ENCODE measurements around the gene SYT6. TPM values are rescaled to one million over a fixed set of nuclear protein-coding genes. Genes with fewer than 3 reads are reported as not detected.

Gene SYT6
- total and polyA plus RNA-seq, 10 donors, result 0.14 TPM; not detected in 9

GRCh38 chr1:114103992-114104391, 49.7 kb downstream of the SYT6 start:
- WGBS, 5 donors, result 44 to 57% (median 55%) methylated on average over 2 of the region's 2 CpGs
- DNase-seq, result no peak
- no peaks in the 10 kb centered on the region for H3K9me3 ChIP-seq
- no peaks in the 10 kb centered on the region for H3K4me1 ChIP-seq
- H3K27me3 ChIP-seq (replicated peaks in 1 of 7), result peaks cover 0 to 6% (median 0%) of the 10 kb centered on the region in 7 donors
- intact Hi-C loops (cut with DNase I; ENCODE audit: low total_unique reads), result no loop called here
- TF ChIP-seq CTCF (IDR thresholded peaks at IDR 0.05 in 8 of 11, conservative IDR thresholded peaks at IDR 0.05 in 3 of 11) (no peak), POLR2A (IDR thresholded peaks at IDR 0.05) (no peak), POLR2AphosphoS5 (IDR thresholded peaks at IDR 0.05) (no peak)
- H3K4me3 ChIP-seq, result no peak overlapping the region
- no peak overlapping the region for H3K27ac ChIP-seq
- H3K36me3 ChIP-seq, result no peaks in the 10 kb centered on the region

- intact Hi-C loops (cut with DNase I; ENCODE audit: low total_unique reads), result no loop called here
- Histone ChIP-seq H3K9me3 (no peaks in the 10 kb centered on the region), H3K4me3 (no peak overlapping the region), H3K4me1 (no peaks in the 10 kb centered on the region), H3K27ac (no peak overlapping the region), H3K27me3 (replicated peaks in 1 of 7) (peaks cover 0 to 6% (median 0%) of the 10 kb centered on the region in 7 donors), H3K36me3 (no peaks in the 10 kb centered on the region)
- 57 to 72% (median 57%) methylated on average over 2 of the region's 2 CpGs for WGBS, 5 donors
- no peak for DNase-seq
- TF ChIP-seq POLR2A (IDR thresholded peaks at IDR 0.05), result no peak
- no peak for TF ChIP-seq POLR2AphosphoS5 (IDR thresholded peaks at IDR 0.05)
- TF ChIP-seq CTCF (IDR thresholded peaks at IDR 0.05 in 8 of 11, conservative IDR thresholded peaks at IDR 0.05 in 3 of 11), result no peak
These were observed 51.5 kb downstream of the SYT6 start for GRCh38 chr1:114102136-114102535.

- no peak overlapping the region for H3K4me3 ChIP-seq
- no peak for TF ChIP-seq POLR2AphosphoS5 (IDR thresholded peaks at IDR 0.05)
- TF ChIP-seq POLR2A (IDR thresholded peaks at IDR 0.05), result no peak
- no peak for TF ChIP-seq CTCF (IDR thresholded peaks at IDR 0.05 in 8 of 11, conservative IDR thresholded peaks at IDR 0.05 in 3 of 11)
- no peaks in the 10 kb centered on the region for H3K9me3 ChIP-seq
- intact Hi-C loops (cut with DNase I; ENCODE audit: low total_unique reads), result no loop called here
- H3K4me1 ChIP-seq, result no peaks in the 10 kb centered on the region
- H3K27me3 ChIP-seq (replicated peaks in 1 of 7), result peaks cover 0 to 6% (median 0%) of the 10 kb centered on the region in 7 donors
- no peak overlapping the region for H3K27ac ChIP-seq
- DNase-seq, result no peak
- 86 to 99% (median 97%) methylated on average over 6 of the region's 6 CpGs for WGBS, 5 donors
- no peaks in the 10 kb centered on the region for H3K36me3 ChIP-seq
These were observed 53.5 kb downstream of the SYT6 start for GRCh38 chr1:114100148-114100547.

- 86 to 91% (median 90%) methylated on average over 4 of the region's 4 CpGs for WGBS, 5 donors
- TF ChIP-seq POLR2AphosphoS5 (IDR thresholded peaks at IDR 0.05) (no peak), CTCF (IDR thresholded peaks at IDR 0.05 in 8 of 11, conservative IDR thresholded peaks at IDR 0.05 in 3 of 11) (no peak), POLR2A (IDR thresholded peaks at IDR 0.05) (no peak)
These were observed 54.4 kb downstream of the SYT6 start for GRCh38 chr1:114099268-114099667.

More at GRCh38 chr1:114099268-114099667, 54.4 kb downstream of the SYT6 start:
- Histone ChIP-seq H3K27me3 (replicated peaks in 1 of 7) (peaks cover 0 to 6% (median 0%) of the 10 kb centered on the region in 7 donors), H3K4me3 (no peak overlapping the region), H3K4me1 (no peaks in the 10 kb centered on the region), H3K27ac (no peak overlapping the region), H3K36me3 (no peaks in the 10 kb centered on the region), H3K9me3 (no peaks in the 10 kb centered on the region)
- intact Hi-C loops (cut with DNase I; ENCODE audit: low total_unique reads), result no loop called here
- DNase-seq, result no peak
